GM13976 (cell line): ENCODE data around the gene MYNN.
A peak's percentile ranks its signal among the peaks of the same experiment; 100 is the strongest.

ENCODE experiments used
- DNase-seq: peaks from one replicate; pipeline ENCODE4 v3.0.0; 2012; ENCODE audit warnings: low spot score
- CTCF ChIP-seq: IDR thresholded peaks from 2 replicates; pipeline ENCODE4 v1.5.1; 2012; ENCODE audit warnings: borderline replicate concordance, mild to moderate bottlenecking; ENCODE audit not compliant: insufficient read depth; ENCODE audit errors: extremely low read depth, missing control alignments, control extremely low read depth
- in situ Hi-C: fragments of 300-500 bp; cut with MboI; formaldehyde crosslinking; loops from one replicate; pipeline ENCODE4 v1.12.0; 2022; ENCODE audit warnings: low sequenced_read_pairs, mixed read lengths, inconsistent platforms; ENCODE audit not compliant: unreplicated experiment

Gene MYNN

GRCh38 chr3:169812332-169813235, 39.4 kb downstream of the MYNN start, which contains the start of the genes LRRC34 and LRRIQ4:
TSS of gene LRRC34 (minus strand) at chr3:169812904. CDS start at chr3:169812548, 356 bp downstream.
TSS of gene LRRIQ4 (plus strand) at chr3:169812870. CDS start at chr3:169821922, 9,052 bp downstream.
- no peak for TF ChIP-seq CTCF
- in situ Hi-C loops = no loop called here
- peak; percentile 85 for DNase-seq

GRCh38 chr3:169813278-169813677, 40.1 kb downstream of the MYNN start:
- DNase-seq = no peak
- in situ Hi-C loops = no loop called here
- TF ChIP-seq CTCF = no peak

GRCh38 chr3:169813757-169814517, 40.7 kb downstream of the MYNN start:
- in situ Hi-C loops = no loop called here
- peak; percentile 77 for TF ChIP-seq CTCF
- DNase-seq = peak; percentile 76

- no peak for TF ChIP-seq CTCF
- in situ Hi-C loops = no loop called here
- DNase-seq = no peak
Measured at GRCh38 chr3:169815590-169816150, 42.5 kb downstream of the MYNN start.

GRCh38 chr3:169818316-169818715, 45.1 kb downstream of the MYNN start:
- no peak for TF ChIP-seq CTCF
- in situ Hi-C loops = no loop called here
- DNase-seq = no peak

GRCh38 chr3:169822091-169822490, 48.9 kb downstream of the MYNN start:
- no peak for TF ChIP-seq CTCF
- DNase-seq = no peak
- in situ Hi-C loops = no loop called here
